K562 (cell line): ENCODE data around the gene PLA2G4D.

Experiments
- CEBPB ChIP-seq: fragments of 450-650 bp; IDR thresholded peaks from 2 replicates; pipeline ENCODE4 v1.6.1; 2016; ENCODE audit warnings: missing genetic modification characterization, missing compliant biosample characterization
- CTCF ChIP-seq, 3 experiments: IDR thresholded peaks in 2 of 3; conservative IDR thresholded peaks in 1 of 3; 2 replicates each; pipeline ENCODE4 v1.5.1; 2011 to 2012; ENCODE audit warnings: low read length in 3 of 3, mild to moderate bottlenecking in 3 of 3, control low read depth in 2 of 3, improper control_type of control experiment in 1 of 3, inconsistent platforms in 1 of 3, low read depth in 1 of 3, mixed read lengths in 1 of 3, moderate library complexity in 1 of 3; ENCODE audit not compliant: insufficient read depth in 2 of 3
- HMGN3 ChIP-seq: IDR thresholded peaks from 2 replicates; pipeline ENCODE4 v1.6.1; 2011; ENCODE audit warnings: borderline replicate concordance, low read depth, mild to moderate bottlenecking, mixed read lengths, low read length; ENCODE audit not compliant: insufficient read length; ENCODE audit errors: extremely low read depth
- JUND ChIP-seq, 2 experiments: IDR thresholded peaks; 2 replicates in 1 of 2; 3 replicates in 1 of 2; pipeline ENCODE4 v1.6.1; 2011; ENCODE audit warnings: borderline replicate concordance in 2 of 2, low read depth in 2 of 2, low read length in 2 of 2, improper control_type of control experiment in 1 of 2, missing biosample characterization in 1 of 2, missing genetic modification characterization in 1 of 2, missing genetic modification reagents in 1 of 2
- NCOA2 ChIP-seq, 2 experiments: fragments of 450-650 bp; IDR thresholded peaks; 2 replicates each; pipeline ENCODE4 v1.6.1; 2018; ENCODE audit warnings: mild to moderate bottlenecking in 2 of 2, moderate library complexity in 1 of 2; ENCODE audit not compliant: partially characterized antibody in 2 of 2
- TFAP4 ChIP-seq: sonication (generic); formaldehyde crosslinking; IDR thresholded peaks from 2 replicates; pipeline ENCODE4 v1.8.0; 2022; ENCODE audit warnings: missing genetic modification reagents, mild to moderate bottlenecking, moderate library complexity, borderline replicate concordance

- TF ChIP-seq CEBPB (tag) (no peak), NCOA2 (IDR thresholded peaks at IDR 0.05; ENCODE audit: partially characterized antibody in 2 of 2) (no peak), HMGN3 (no peak), CTCF (IDR thresholded peaks at IDR 0.05 in 2 of 3, conservative IDR thresholded peaks at IDR 0.05 in 1 of 3; ENCODE audit: insufficient read depth in 2 of 3, low read depth in 1 of 3, low read length in 3 of 3) (no peak), JUND (IDR thresholded peaks at IDR 0.05; ENCODE audit: borderline replicate concordance, low read depth, low read length) (no peak), JUND (tag; IDR thresholded peaks at IDR 0.05; ENCODE audit: borderline replicate concordance, low read depth, low read length) (no peak), TFAP4 (CRISPR knock-in tag) (no peak)
Measured at GRCh38 chr15:42102646-42103235, 8.4 kb upstream of the PLA2G4D start.
